ENCODE data around the gene BRPF1.

BRPF1 gene

DNA sequence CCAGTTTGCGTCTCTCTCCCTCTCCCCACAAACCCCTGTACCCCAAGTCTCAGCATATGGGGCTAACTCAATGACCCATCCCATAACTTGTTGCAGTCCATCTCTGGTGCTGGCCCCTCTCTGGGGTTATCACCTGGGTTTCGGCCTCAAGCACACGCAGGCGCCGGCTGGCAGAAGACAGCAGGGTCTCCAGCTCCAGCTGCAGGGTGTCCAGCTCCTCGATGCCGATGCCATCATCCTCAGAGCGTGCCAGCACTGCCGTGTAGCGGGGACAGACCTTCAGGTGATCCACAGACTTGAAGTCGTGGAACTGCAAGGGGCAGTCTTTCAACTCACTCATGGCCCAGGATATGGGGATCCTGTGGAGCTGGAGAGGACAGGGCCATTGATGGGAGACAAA lies 59.6 kb downstream of the BRPF1 start:
- no peak for DNase-seq (ENCODE audit: low spot score)

DNA sequence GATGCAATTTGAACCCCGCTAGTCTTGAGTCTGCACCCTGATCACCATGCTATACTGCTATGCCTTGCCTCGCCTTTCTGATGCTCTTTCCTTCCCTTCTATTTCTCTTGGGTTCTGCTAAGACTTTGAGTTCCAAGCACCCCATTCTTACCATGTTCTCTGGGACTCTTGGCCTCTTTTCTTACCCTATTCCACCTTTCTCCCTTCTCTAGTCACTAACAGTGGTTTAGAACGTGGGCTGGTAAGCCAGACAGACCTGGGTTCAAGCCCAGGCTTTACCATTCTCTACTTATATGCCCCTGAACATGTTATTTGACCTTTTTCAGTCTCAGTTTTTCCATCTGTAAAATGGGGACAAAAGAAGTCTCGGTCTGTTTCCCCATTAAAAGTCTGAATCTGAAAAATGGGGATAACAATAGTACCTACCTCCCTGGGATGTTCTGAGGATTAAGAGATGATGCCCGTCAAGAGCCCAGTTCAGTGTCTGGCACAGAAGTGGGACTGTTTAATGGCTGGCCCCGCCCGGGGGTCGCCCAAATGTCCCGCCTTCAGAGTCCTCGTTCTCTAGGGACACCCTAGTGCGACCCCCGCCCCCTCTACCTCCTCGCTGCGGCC lies 60.4 kb downstream of the BRPF1 start:
- DNase-seq (ENCODE audit: low spot score) = no peak

- peak; percentile 92 for DNase-seq (ENCODE audit: low spot score)
Observed at GRCh38 chr3:9792405-9793160, 61.0 kb downstream of the BRPF1 start, which contains the start of the genes ARPC4 and TADA3. ARPC4 (plus strand) TSS chr3:9793082; CDS start chr3:9793122, 40 bp downstream. TADA3 (minus strand) TSS chr3:9792473; CDS start chr3:9791466, 1,007 bp downstream.

- DNase-seq (ENCODE audit: low spot score) = peak; percentile 20
Observed at GRCh38 chr3:9793161-9793781, 61.7 kb downstream of the BRPF1 start.

DNA sequence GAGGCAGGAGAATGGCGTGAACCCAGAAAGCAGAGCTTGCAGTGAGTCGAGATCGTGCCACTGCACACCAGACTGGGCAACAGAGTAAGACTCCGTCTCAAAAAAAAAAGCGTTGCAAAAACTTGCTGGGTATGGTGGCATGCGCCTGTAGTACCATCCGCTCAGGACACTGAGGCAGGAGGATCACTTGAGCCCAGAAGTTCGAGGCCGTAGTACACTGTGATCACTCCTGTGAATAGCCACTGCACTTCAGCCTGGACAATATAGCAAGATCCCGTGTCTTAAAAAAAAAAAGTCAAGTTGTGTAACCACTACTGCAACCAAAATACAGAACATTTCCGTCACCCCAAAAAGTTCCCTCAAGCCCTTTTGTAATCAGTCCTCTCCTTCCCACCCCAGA lies 62.9 kb downstream of the BRPF1 start:
- no peak for DNase-seq (ENCODE audit: low spot score)

DNA sequence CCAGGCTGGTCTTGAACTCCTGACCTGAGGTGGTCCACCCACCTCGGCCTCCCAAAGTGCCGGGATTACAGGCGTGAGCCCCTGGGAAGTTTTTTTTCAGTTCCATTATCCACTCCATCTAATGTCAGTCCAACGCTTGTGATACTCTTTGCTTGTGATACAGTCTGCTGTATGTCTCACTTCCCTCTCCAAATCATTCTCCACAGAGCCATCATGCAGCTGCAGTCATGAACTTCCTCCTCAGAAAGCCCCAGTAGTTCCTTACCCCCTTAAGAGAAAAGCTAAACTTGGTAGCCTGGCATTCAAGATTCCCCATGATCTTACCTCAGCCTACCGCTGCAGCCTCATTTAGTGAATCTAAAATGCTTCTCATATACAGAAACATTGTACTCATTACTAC lies 63.7 kb downstream of the BRPF1 start:
- no peak for DNase-seq (ENCODE audit: low spot score)

- no peak for DNase-seq (ENCODE audit: low spot score)
Observed at GRCh38 chr3:9797196-9797945, 65.8 kb downstream of the BRPF1 start.
